KG1 (cell line): ENCODE measurements around the gene SHC4.
"Not testable (repeated sequence)": the region's sequence is repeated elsewhere in the genome, so short reads cannot be mapped to it uniquely, and the experiment has no call there.

Source experiments
- DNase-seq: peaks from one replicate; lab custom pipeline; 2025; lab: John Stamatoyannopoulos, UW

SHC4 gene

DNA sequence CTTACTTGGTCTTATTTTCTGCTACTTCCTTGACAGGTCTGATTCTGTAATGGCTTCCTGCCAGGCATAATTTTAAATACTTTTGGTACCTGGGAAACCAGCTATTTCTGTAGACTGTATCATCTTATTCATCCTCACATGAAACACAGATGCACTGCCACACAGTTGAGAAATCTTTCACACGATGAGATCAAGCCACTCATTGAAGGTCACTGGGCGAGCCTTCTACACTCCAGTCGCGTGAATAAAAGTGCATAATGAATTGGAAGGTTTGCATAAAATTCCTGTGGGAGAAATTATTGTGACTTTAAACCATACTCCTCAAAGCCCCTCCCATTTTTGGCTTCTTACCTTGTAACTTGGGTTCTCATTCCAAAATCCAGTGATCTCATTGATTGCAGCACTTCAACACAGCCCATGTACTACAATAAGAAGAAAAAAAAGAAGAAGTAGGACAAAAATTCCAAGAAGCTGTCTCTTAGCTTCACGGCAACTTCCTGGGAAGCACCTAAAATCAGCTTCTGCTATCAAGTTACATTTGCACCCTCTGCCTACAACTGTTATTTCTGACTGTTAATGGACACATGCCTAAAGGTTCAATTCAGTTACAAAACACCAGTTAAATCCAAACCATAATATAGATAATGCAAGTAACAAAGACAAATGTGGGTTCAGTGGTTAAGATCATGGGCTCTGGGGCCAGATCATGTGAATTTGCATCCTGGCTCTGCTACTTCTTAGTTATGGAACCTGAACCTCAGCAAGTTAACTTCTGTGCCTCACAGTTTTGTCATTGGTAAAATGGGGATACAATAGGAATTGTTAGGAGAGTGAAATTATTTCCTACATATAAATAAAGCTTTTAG lies 39.0 kb downstream of the SHC4 start:
- DNase-seq, result no peak

DNA sequence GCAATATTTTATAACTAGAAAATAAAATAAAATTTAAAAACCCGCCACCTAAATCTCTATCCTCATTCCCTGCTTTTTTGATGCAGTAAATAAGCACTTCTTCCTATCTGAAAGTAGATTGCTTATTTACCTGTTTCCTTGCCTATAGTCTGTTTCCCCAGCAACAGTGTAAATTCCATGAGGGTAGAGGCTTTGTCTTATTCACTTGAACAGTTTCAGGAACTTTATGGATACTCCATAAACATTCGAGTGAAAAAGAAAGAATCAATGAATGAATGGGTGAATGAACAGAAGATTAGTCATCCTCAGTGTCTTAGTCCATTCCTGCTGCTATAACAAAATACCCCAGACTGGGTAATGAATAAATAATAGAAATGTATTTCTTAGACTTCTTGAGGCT lies 41.7 kb downstream of the SHC4 start:
- no peak for DNase-seq

GRCh38 chr15:48916721-48917120 lies 47.0 kb downstream of the SHC4 start:
- no peak for DNase-seq

DNA sequence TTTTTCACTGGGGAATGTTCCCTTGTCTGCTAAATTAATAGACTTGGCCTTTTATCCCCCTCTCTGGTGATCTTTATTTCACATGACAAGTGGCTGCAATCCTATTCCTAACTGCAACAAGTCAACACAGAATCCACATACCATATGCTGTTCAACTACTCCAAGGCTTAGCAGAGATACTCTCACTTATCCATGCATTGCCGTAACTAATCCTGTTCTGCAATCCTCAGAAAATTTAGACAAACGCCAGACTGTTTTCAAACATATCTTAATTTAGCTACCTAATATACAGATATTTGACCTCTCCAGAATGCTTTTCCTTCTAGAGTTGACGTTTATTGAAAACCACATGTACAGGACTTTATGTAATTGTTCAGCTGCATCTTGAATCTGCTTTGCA lies 47.9 kb downstream of the SHC4 start:
- DNase-seq, result no peak

GRCh38 chr15:48914717-48915116 lies 49.0 kb downstream of the SHC4 start:
- no peak for DNase-seq

DNA sequence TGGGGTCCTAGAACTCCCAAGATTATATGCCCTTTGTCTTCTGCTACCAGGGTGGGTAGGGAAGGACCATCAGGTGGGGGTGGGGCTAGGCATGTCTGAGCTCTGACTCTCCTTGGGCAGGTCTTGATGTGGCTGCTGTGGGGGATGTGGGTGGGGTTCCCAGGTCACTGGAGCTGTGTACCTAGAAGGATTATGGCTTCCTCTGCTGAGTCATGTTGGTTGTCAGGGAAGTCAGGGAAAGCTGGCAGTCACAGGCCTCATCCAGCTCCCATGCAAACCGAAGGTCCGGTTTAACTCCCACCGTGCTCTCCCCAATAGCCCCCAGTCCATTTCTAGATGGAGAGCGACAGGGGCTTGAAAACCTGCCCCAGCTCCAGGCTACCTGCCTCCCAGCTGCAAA lies 50.6 kb downstream of the SHC4 start:
- DNase-seq, result no peak

DNA sequence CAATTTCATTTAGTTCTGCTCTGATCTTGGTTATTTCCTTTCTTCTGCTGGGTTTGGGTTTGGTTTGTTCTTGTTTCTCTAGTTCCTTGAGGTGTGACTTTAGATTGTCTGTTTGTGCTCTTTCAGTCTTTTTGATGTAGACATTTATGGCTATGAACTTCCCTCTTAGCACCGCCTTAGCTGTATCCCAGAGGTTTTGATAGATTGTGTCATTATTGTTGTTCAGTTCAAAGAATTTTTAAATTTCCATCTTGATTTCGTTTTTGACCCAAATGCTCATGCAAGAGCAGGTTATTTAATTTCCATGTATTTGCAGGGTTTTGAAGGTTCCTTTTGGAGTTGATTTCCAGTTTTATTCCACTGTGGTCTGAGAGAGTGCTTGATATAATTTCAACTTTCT lies 53.2 kb downstream of the SHC4 start:
- not testable (repeated sequence) for DNase-seq

- not testable (repeated sequence) for DNase-seq
These were observed 54.4 kb downstream of the SHC4 start for GRCh38 chr15:48909313-48909712.

GRCh38 chr15:48905847-48906246 lies 57.9 kb downstream of the SHC4 start:
- no peak for DNase-seq

DNA sequence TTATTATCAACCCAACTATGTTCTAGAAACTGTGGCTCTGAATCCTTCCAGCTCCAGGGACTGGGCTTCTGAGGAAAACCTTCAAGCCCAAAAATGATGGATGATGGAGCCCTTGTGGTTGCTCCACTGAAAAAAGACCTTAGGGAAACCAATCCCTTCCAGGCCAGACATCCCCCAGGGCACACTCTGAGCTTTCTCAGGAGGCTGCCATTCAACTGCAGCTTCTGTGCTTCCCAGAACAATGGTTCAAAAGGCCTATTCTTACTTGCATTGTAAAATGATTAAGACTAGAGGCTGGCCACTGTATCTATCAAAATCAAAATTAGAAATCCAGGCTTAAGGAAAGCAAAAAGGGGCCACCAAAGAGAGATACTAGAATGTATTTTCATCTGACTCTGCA lies 58.5 kb downstream of the SHC4 start:
- DNase-seq, result no peak

GRCh38 chr15:48904758-48905157 lies 59.0 kb downstream of the SHC4 start:
- DNase-seq, result no peak

GRCh38 chr15:48899793-48900192 lies 63.9 kb downstream of the SHC4 start:
- DNase-seq, result no peak

- DNase-seq, result no peak
These were observed 65.3 kb downstream of the SHC4 start for GRCh38 chr15:48898446-48898845.

DNA sequence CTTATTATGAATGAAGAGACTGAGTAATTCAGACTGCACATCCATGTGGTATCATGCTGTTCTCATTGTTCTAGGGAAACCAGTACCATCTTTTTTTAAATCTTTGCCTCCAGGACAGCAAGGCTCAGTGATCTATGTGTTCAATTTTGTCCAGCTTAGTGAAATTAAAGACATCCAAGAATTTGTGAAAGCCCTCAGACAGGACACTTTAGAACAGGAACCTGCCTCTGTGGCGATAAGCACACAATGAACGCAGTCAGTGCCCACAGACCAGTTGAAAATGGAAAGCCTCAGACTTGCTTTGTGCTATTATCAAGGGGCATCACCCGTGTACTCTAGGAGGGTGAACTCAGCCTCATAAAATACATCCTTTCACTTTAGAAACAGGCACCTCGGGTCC lies 65.7 kb downstream of the SHC4 start:
- DNase-seq, result no peak

DNA sequence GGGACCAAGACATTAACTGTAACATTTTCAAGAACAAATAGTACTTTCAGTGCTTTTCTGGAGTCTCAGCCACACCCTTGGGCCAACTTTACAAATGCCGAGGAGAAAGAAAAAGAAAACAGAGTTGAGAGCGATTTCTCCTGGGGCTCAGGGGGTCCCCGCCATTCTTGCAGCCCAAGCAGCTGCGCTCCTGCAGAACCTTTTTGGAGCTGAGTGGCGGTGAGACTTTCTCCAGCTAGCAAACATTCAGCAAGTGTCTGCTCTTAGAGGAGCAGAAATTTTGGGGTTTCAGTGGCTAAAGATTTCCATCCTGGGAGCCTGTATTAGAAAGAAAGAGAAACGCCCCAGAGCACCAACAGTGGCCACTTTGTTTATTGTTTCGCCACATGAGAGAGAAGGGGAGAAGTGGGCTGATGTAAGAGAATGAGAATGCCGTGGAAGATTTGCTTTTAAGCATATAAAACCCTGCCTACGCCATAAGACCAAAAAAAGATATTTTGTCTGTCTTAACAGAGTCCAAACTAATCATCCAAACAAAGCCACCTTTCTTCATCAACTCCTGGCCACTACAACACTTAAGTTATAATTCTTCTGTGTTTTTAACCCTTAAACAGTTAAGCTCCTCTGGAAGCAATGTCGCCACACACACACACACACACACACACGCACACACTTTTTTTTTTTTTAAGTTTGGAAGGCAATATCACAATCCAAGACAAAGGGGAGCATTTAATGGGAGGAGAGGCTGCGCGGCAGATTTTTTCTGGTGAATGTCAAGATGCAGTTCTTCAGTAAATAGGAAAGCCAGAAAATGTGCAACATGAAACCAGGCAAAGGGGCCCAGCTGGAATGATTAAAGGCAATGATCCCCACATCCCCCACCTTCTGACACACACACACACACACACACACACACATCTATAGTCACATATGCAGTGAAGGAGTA lies 66.6 kb downstream of the SHC4 start:
- no peak for DNase-seq

DNA sequence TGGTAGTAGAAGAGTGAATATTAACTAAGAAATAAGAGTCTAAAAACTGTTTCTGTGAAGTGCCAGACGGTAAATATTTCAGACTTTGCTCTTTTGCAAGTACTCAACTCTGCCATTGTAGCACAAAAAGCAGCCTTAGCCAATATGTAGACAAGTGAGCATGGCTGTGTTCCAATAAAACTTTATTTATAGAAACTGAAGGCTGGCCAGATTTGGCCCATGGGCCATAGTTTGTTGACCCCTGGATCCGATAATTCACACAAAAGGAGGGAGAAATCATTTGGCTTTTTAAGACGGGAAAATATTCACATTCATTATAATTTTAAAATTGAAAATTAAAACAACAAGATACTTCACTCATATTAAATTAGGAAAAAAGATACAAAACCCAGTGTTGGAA lies 70.4 kb downstream of the SHC4 start:
- DNase-seq, result no peak

- DNase-seq, result no peak
These were observed 72.4 kb downstream of the SHC4 start for GRCh38 chr15:48891232-48891765.

DNA sequence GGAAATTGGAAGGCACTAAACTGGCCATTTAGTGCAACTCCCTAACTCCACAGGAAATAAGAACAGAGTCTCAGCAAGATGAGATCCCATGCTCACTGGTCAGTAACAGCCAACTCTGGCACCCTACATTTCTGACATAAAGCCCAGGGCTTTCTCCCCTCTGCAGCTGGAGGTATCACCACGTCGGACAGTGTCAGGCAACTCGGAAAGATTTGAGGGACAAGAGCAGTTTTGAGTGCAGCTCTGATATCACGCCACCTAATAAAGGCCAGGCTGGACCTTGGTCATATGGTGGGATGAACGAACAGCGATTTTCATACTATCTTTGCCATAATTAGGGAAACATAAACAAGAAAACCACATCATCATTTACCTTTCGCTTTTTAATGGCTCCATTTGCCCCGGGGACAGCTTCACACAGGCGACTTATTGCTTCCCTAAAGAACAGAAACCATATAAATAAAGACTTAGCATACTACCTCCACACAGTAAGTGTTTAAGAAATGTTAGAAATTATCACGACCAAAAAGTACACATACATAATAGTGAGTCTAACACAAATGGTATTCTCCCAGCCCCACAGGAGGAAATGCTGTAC lies 73.2 kb downstream of the SHC4 start:
- no peak for DNase-seq

- no peak for DNase-seq
These were observed 73.8 kb downstream of the SHC4 start for GRCh38 chr15:48889925-48890324.

DNA sequence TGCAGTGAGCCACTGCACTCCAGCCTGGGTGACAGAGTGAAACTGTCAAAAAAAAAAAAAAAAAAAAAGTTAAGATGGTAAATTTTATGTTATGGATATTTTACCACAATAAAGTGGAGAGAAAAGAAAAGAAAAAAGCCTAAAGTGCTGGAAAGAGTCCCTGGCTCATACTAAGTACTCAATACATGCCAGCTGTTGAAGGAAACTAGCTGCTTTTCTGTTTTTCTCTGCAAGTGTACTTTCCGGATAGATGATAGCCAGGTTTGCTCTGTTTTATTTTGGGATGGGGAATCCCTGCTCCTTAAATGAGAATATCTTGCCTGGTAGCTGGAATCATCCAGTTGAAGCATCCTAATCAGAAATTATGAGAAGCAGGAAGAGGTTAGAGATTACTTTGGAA lies 74.9 kb downstream of the SHC4 start:
- DNase-seq, result no peak

DNA sequence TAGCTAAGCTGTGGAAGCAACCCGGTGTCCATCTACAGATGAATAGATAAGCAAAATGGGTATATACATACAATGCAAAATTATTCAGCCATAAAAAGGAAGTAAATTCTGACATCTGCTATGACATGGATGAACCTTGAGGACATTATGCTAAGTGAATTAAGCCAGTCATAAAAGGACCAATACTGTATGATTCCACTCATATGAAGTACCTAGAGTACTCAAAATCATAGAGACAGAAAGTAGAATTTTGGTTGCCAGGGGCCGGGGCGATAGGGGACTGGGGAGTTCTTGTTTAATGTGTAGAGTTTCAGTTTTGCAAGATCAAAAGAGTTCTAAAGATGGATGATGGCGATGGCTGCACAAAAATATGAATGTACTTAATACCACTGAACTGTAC lies 75.5 kb downstream of the SHC4 start:
- no peak for DNase-seq

GRCh38 chr15:48887144-48887543 lies 76.6 kb downstream of the SHC4 start:
- no peak for DNase-seq
